K562 (cell line): ENCODE data around the gene PAQR4. TPM values are rescaled to one million over a fixed set of nuclear protein-coding genes. Genes with fewer than 3 reads are reported as not detected.

Source experiments
- ATAC-seq: fragments of 200-7000 bp; cut with Tn5 transposase; 3 replicates; pipeline ENCODE4 v1.9.1; 2020; ENCODE audit warnings: moderate library complexity
- BruUV-seq: library from RNA; stranded (reverse); fragments of 400-500 nt; replicated peaks from 2 replicates; lab custom pipeline; 2021; lab: Mats Ljungman, UMichigan
- CTCF ChIA-PET: fragments of 300-600 bp; formaldehyde crosslinking; extraction: SDS; loops from one replicate; lab custom pipeline; 2021; ENCODE audit warnings: low intra/inter-chr PET ratio; lab: Yijun Ruan, JAX
- POLR2A ChIA-PET: fragments of 300-600, 350-650 bp; sonication (Branson Sonifier 250); formaldehyde crosslinking; extraction: SDS; loops from one replicate; lab custom pipeline; 2021; ENCODE audit warnings: antibody characterized with exemption, inconsistent platforms; lab: Yijun Ruan, JAX
- DNase-seq, 4 experiments: peaks; one replicate each; pipeline versions ENCODE4 v3.0.0 to v3.0.0-alpha.2; 2011 to 2018; ENCODE audit warnings: low spot score in 3 of 4, mixed read lengths in 3 of 4; ENCODE audit errors: extremely low read depth in 1 of 4
- FAIRE-seq: peaks from 2 replicates; lab custom pipeline; 2011; peaks lifted over from hg19 to GRCh38; lab: Jason Lieb, UNC
- H2AFZ ChIP-seq: 2 replicates; pipeline ENCODE4 v1.6.0; 2011; ENCODE audit warnings: low read depth, low read length, control low read depth, inconsistent platforms
- H3K27ac ChIP-seq: fragments of 200-600 bp; 3 replicates; pipeline ENCODE4 v1.8.0; 2011; ENCODE audit warnings: low read depth, mild to moderate bottlenecking, control low read depth, inconsistent platforms, low read length, moderate library complexity, mixed read lengths; ENCODE audit errors: extremely low read depth
- H3K27me3 ChIP-seq, 2 experiments: fragments of 300-600 bp in 1 of 2; 2 replicates in 1 of 2; 3 replicates in 1 of 2; pipeline versions ENCODE4 v1.6.0 to v1.8.0; 2011; ENCODE audit warnings: inconsistent platforms in 2 of 2, low read length in 2 of 2, mild to moderate bottlenecking in 1 of 2, mixed read lengths in 1 of 2, moderate library complexity in 1 of 2; ENCODE audit not compliant: control insufficient read depth in 2 of 2, insufficient read depth in 2 of 2
- H3K36me3 ChIP-seq: fragments of 300-600 bp; 3 replicates; pipeline ENCODE4 v1.8.0; 2011; ENCODE audit warnings: mild to moderate bottlenecking, low read length, inconsistent platforms; ENCODE audit not compliant: control insufficient read depth, insufficient read depth
- H3K4me1 ChIP-seq, 2 experiments: fragments of 200-600 bp in 1 of 2; replicated peaks in 1 of 2; 2 replicates in 1 of 2; 3 replicates in 1 of 2; pipeline versions ENCODE4 v1.5.1 to v1.8.0; 2011; ENCODE audit warnings: inconsistent platforms in 2 of 2, low read length in 2 of 2, mild to moderate bottlenecking in 1 of 2, mixed read lengths in 1 of 2, moderate library complexity in 1 of 2; ENCODE audit not compliant: control insufficient read depth in 2 of 2, insufficient read depth in 2 of 2
- H3K4me2 ChIP-seq: 2 replicates; pipeline ENCODE4 v1.6.1; 2011; ENCODE audit warnings: low read length, control low read depth, inconsistent platforms, mixed read lengths; ENCODE audit not compliant: insufficient read depth
- H3K4me3 ChIP-seq: fragments of 200-600 bp; sonication (generic), shearing (Covaris generic); 2 replicates; pipeline ENCODE4 v1.5.1; 2016; ENCODE audit warnings: control low read depth, inconsistent platforms
- H3K79me2 ChIP-seq: fragments of 200-600 bp; 3 replicates; pipeline ENCODE4 v1.8.0; 2011; ENCODE audit warnings: low read length, inconsistent platforms; ENCODE audit not compliant: control insufficient read depth, insufficient read depth
- H3K9ac ChIP-seq, 2 experiments: 2 replicates each; pipeline versions ENCODE4 v1.6.0 to v1.6.1; 2011; ENCODE audit warnings: low read depth in 2 of 2, low read length in 2 of 2, control low read depth in 1 of 2, inconsistent platforms in 1 of 2, mild to moderate bottlenecking in 1 of 2, mixed read lengths in 1 of 2; ENCODE audit not compliant: insufficient read depth in 1 of 2
- H3K9me1 ChIP-seq: one replicate; pipeline ENCODE4 v1.6.0; 2011; ENCODE audit warnings: inconsistent platforms, mild to moderate bottlenecking, low read length, moderate library complexity; ENCODE audit not compliant: control insufficient read depth, insufficient read depth
- H3K9me3 ChIP-seq: replicated peaks from 2 replicates; pipeline ENCODE4 v1.5.1; 2011; ENCODE audit warnings: low read depth, low read length, inconsistent platforms; ENCODE audit not compliant: control insufficient read depth, insufficient read depth
- H4K20me1 ChIP-seq: replicated peaks from 2 replicates; pipeline ENCODE4 v1.6.1; 2011; ENCODE audit warnings: low read length, inconsistent platforms, mixed read lengths; ENCODE audit not compliant: control insufficient read depth, insufficient read depth
- COPS2 ChIP-seq: fragments of 450-650 bp; conservative IDR thresholded peaks from 2 replicates; pipeline ENCODE4 v1.6.1; 2016; ENCODE audit warnings: mild to moderate bottlenecking, moderate library complexity
- EGR1 ChIP-seq: fragments of 450-650 bp; conservative IDR thresholded peaks from 2 replicates; pipeline ENCODE4 v1.6.1; 2017; ENCODE audit warnings: mild to moderate bottlenecking
- FOSL1 ChIP-seq: fragments of 200-800 bp; sonication (Bioruptor generic); conservative IDR thresholded peaks from 2 replicates; pipeline ENCODE4 v1.6.1; 2016; ENCODE audit warnings: missing genetic modification characterization, missing compliant biosample characterization
- GABPB1 ChIP-seq: sonication (generic); formaldehyde crosslinking; IDR thresholded peaks from 2 replicates; pipeline ENCODE4 v1.8.0; 2022; ENCODE audit warnings: mild to moderate bottlenecking, missing genetic modification reagents
- HMGN3 ChIP-seq: IDR thresholded peaks from 2 replicates; pipeline ENCODE4 v1.6.1; 2011; ENCODE audit warnings: borderline replicate concordance, low read depth, mild to moderate bottlenecking, mixed read lengths, low read length; ENCODE audit not compliant: insufficient read length; ENCODE audit errors: extremely low read depth
- HNRNPUL1 ChIP-seq: fragments of 200-400 bp; formaldehyde crosslinking; IDR thresholded peaks from 2 replicates; pipeline ENCODE4 v1.6.1; 2017; ENCODE audit warnings: low read length
- NR3C1 ChIP-seq: sonication (generic); formaldehyde crosslinking; IDR thresholded peaks from 2 replicates; pipeline ENCODE4 v1.8.1; 2022; ENCODE audit warnings: missing genetic modification reagents
- NRF1 ChIP-seq, 2 experiments: fragments of 450-650 bp; IDR thresholded peaks in 1 of 2; conservative IDR thresholded peaks in 1 of 2; 2 replicates each; pipeline ENCODE4 v1.6.1; 2014; ENCODE audit warnings: mild to moderate bottlenecking in 2 of 2
- PATZ1 ChIP-seq: fragments of 250-450 bp; sonication (Bioruptor Pico); IDR thresholded peaks from 2 replicates; pipeline ENCODE4 v1.5.0; 2020; ENCODE audit warnings: mild to moderate bottlenecking, borderline replicate concordance
- PHB ChIP-seq: fragments of 250-450 bp; sonication (Bioruptor Pico); IDR thresholded peaks from 2 replicates; pipeline ENCODE4 v1.5.0; 2021
- PRDM10 ChIP-seq: fragments of 450-650 bp; IDR thresholded peaks from 2 replicates; pipeline ENCODE4 v1.6.1; 2018; ENCODE audit not compliant: partially characterized antibody
- RFX7 ChIP-seq: fragments of 250-450 bp; sonication (Bioruptor Pico); IDR thresholded peaks from 2 replicates; pipeline ENCODE4 v1.5.1; 2021; ENCODE audit warnings: mild to moderate bottlenecking
- RNF2 ChIP-seq: sonication (generic); IDR thresholded peaks from 2 replicates; pipeline ENCODE4 v1.6.1; 2016
- SIRT6 ChIP-seq: IDR thresholded peaks from one replicate; pipeline ENCODE4 v1.6.1; 2012; ENCODE audit warnings: low read depth, mild to moderate bottlenecking, control low read depth, inconsistent platforms, low read length, moderate library complexity
- THRAP3 ChIP-seq: fragments of 450-650 bp; IDR thresholded peaks from 2 replicates; pipeline ENCODE4 v1.6.1; 2016; ENCODE audit warnings: mild to moderate bottlenecking, inconsistent platforms, borderline replicate concordance
- YBX1 ChIP-seq: fragments of 450-650 bp; IDR thresholded peaks from 2 replicates; pipeline ENCODE4 v1.7.1; 2016; ENCODE audit warnings: mild to moderate bottlenecking
- ZNF512 ChIP-seq: IDR thresholded peaks from 2 replicates; pipeline ENCODE4 v1.6.1; 2016; ENCODE audit warnings: missing genetic modification characterization, missing compliant biosample characterization
- WGBS: fragments of 100-300 bp; shearing (Covaris generic); methylation state at CpG from one replicate; pipeline ENCODE4 v1.1.6; 2016; ENCODE audit warnings: low coverage, mixed read lengths; ENCODE audit not compliant: insufficient coverage; ENCODE audit errors: missing lambda C conversion rate; 5-methylcytosine and 5-hydroxymethylcytosine counted together
- in situ Hi-C: fragments of 300-500 bp; cut with MboI; formaldehyde crosslinking; loops from 4 replicates; pipeline ENCODE4 v1.15.0; 2018; ENCODE audit warnings: inconsistent platforms, mixed read lengths
- intact Hi-C: fragments of 100-400 bp; cut with micrococcal nuclease; formaldehyde crosslinking; loops from 2 replicates; pipeline ENCODE4 v1.14.2; 2022
- polyA plus RNA-seq, 8 experiments: library from polyadenylated mRNA; depleted of rRNA in 4 of 8; stranded (reverse) in 5 of 8; unstranded in 3 of 8; fragments of >200 nt; fragmentation: Nextera tagmentation in 2 of 8; fragmentation: Illumina TruSeq in 1 of 8; extraction: Ambion mirVana in 2 of 8; extraction: Trizol in 1 of 8; gene quantifications; 2 replicates each; pipeline versions ENCODE4 v1.2.1 to v1.2.3, GENCODE V29; 2011 to 2014; ENCODE audit warnings: inconsistent platforms in 1 of 8, missing spikeins in 1 of 8
- total RNA-seq, 7 experiments: library from RNA; depleted of rRNA in 6 of 7; stranded (reverse); fragments of >200 nt in 6 of 7; fragmentation: Illumina TruSeq in 2 of 7; extraction: Trizol in 2 of 7; gene quantifications; 2 replicates each; pipeline versions ENCODE4 v1.2.1 to v1.2.3, GENCODE V29; 2011 to 2021; ENCODE audit warnings: low replicate concordance in 1 of 7

PAQR4 gene
- total and polyA plus RNA-seq, 9 of the 15 experiments (the other 6 are each of a cell fraction or from before 2014, with no cell fraction given) = 0.62 to 40.4 (median 19.5) TPM

DNA sequence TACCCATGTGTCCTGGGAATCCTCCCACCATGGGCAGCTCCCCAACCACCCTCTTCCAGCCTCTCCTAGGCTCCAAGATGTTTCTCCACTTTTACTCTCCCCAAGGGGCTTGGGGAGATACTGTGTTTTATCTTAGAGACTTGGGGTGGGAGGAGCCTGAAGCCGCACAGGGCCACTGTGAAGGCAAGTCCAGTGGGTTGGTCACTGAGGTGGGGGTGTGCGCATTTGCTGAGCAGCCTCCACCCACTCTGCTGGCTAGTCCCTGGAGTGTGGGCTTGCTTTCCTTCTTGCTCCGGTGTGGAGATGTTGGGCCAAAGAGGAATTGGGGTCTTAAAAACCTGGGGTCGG lies 39.5 kb downstream of the PAQR4 start:
- H4K20me1 ChIP-seq = no peaks in the 10 kb centered on the region
- DNase-seq (peak; percentile 64 to 92 (median 74)), FAIRE-seq (peak; percentile 97), ATAC-seq (peak; percentile 67)
- H3K27ac ChIP-seq = peak overlapping the region; percentile 90
- BruUV-seq = no TSS peak
- H3K4me3 ChIP-seq = peak overlapping the region; percentile 8; the same call in 1 of the 2 replicates
- H3K4me1 ChIP-seq = peaks cover 39 to 73% of the 10 kb centered on the region in 2 experiments
- H3K27me3 ChIP-seq = no peaks in the 10 kb centered on the region
- peak overlapping the region; percentile 90 for H3K4me2 ChIP-seq
- peak overlapping the region; percentile 73 for H2AFZ ChIP-seq
- in situ Hi-C loops = no loop called here
- CTCF ChIA-PET = no interaction called here
- peaks cover 22% of the 10 kb centered on the region for H3K79me2 ChIP-seq
- intact Hi-C loops = loop anchor here (1.0 kb wide), 1 partner anchor 12 kb away; the partner anchor contains the start of gene TNFRSF12A
- peak overlapping the region; percentile 78 to 90 for H3K9ac ChIP-seq
- H3K9me3 ChIP-seq = no peaks in the 10 kb centered on the region
- POLR2A ChIA-PET = interaction anchor here (0.6 to 3.2 kb wide), 5 partner anchors 11 to 494 kb away, joined by 3 to 29 read pairs (median 5); partner anchors contain the start of genes HCFC1R1, THOC6 and TNFRSF12A
- WGBS = 2% methylated on average over 4 of the region's 4 CpGs
- H3K36me3 ChIP-seq = peaks cover 3% of the 10 kb centered on the region; the same call in 2 of the 3 replicates
- H3K9me1 ChIP-seq = no peaks in the 10 kb centered on the region
- TF ChIP-seq GABPB1 (CRISPR knock-in tag) (no peak), RNF2 (no peak), YBX1 (no peak), FOSL1 (no peak), NR3C1 (CRISPR knock-in tag) (no peak), COPS2 (no peak), ZNF512 (no peak), HMGN3 (no peak), RFX7 (no peak), HNRNPUL1 (no peak), SIRT6 (no peak), EGR1 (peak; percentile 78), PATZ1 (CRISPR knock-in tag) (no peak), THRAP3 (no peak), NRF1 (conservative IDR thresholded peaks at IDR 0.05 in 1 of 2, IDR thresholded peaks at IDR 0.05 in 1 of 2) (peak; percentile 75 to 79), PHB (CRISPR knock-in tag) (no peak), PRDM10 (peak; percentile 46)
